Breast epithelium (tissue), 3 donors: ENCODE data around the gene TMEM151B.

Experiments
- CTCF ChIP-seq, 3 donors: fragments of 450-650 bp; IDR thresholded peaks; one replicate each; pipeline ENCODE4 v1.5.1; 2016 to 2017; ENCODE audit warnings: antibody characterized with exemption in 3 of 3, mild to moderate bottlenecking in 3 of 3, moderate library complexity in 3 of 3
- POLR2A ChIP-seq: fragments of 450-650 bp; IDR thresholded peaks from one replicate; pipeline ENCODE4 v1.6.1; 2016; ENCODE audit warnings: antibody characterized with exemption, mild to moderate bottlenecking, moderate library complexity
- POLR2AphosphoS5 ChIP-seq, 3 donors: sonication (generic); formaldehyde crosslinking; IDR thresholded peaks; one replicate each; pipeline ENCODE4 v1.6.1; 2017; ENCODE audit warnings: antibody characterized with exemption in 3 of 3

DNA sequence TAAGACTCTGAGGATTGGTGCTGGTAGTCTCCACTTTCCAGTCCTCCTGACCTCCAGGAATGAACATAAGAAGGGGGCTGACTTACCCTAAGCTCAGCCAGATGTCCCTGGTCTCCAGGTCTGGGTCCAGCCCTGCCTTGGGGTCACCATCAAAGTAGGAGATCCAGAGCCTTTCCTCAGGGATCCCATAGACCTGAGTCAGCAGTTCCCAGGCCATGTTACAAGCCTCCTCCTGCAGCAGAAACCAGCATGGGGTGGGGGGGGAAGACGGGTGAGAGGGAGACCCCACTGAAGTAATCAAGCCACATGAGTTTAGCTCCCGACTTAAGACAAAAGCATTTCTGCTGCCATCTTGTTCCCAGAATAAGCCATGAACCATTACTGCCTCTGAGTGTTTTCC, 41.1 kb downstream of the TMEM151B start:
- TF ChIP-seq CTCF (IDR thresholded peaks at IDR 0.05) (no peak), POLR2A (no peak), POLR2AphosphoS5 (IDR thresholded peaks at IDR 0.05) (no peak)
